Measurements from ENCODE around the gene BUB1.
"Not testable (repeated sequence)": the region's sequence is repeated elsewhere in the genome, so short reads cannot be mapped to it uniquely, and the experiment has no call there.

Gene BUB1

GRCh38 chr2:110690083-110690965 is 12.5 kb upstream of the BUB1 start:
- FAIRE-seq, result no peak

GRCh38 chr2:110688594-110689091 is 10.8 kb upstream of the BUB1 start:
- no peak for FAIRE-seq

- FAIRE-seq, result not testable (repeated sequence)
Measured at GRCh38 chr2:110687775-110688484, 10.1 kb upstream of the BUB1 start.

- no peak for FAIRE-seq
Measured at GRCh38 chr2:110682872-110683271, 5.0 kb upstream of the BUB1 start.

- no peak for FAIRE-seq
Measured at GRCh38 chr2:110682267-110682666, 4.4 kb upstream of the BUB1 start.

GRCh38 chr2:110680709-110681108 is 2.8 kb upstream of the BUB1 start:
- FAIRE-seq, result no peak

- FAIRE-seq, result no peak
Measured at GRCh38 chr2:110679865-110680264, 2.0 kb upstream of the BUB1 start.

- no peak for FAIRE-seq
Measured at GRCh38 chr2:110679337-110679707, 1.5 kb upstream of the BUB1 start.

GRCh38 chr2:110678457-110679336 is 834 bp upstream of the BUB1 start:
- FAIRE-seq, result no peak

- FAIRE-seq, result no peak
Measured at GRCh38 chr2:110677080-110677479, 783 bp downstream of the BUB1 start.

GRCh38 chr2:110675679-110676078 is 2.2 kb downstream of the BUB1 start:
- FAIRE-seq, result no peak

- no peak for FAIRE-seq
Measured at GRCh38 chr2:110674620-110675555, 3.0 kb downstream of the BUB1 start.

- no peak for FAIRE-seq
Measured at GRCh38 chr2:110673201-110673600, 4.7 kb downstream of the BUB1 start.

- FAIRE-seq, result no peak
Measured at GRCh38 chr2:110670826-110671225, 7.0 kb downstream of the BUB1 start.

GRCh38 chr2:110669079-110669478 is 8.8 kb downstream of the BUB1 start:
- no peak for FAIRE-seq

- FAIRE-seq, result no peak
Measured at GRCh38 chr2:110667071-110667470, 10.8 kb downstream of the BUB1 start.

GRCh38 chr2:110664135-110664534 is 13.7 kb downstream of the BUB1 start:
- no peak for FAIRE-seq

- FAIRE-seq, result no peak
Measured at GRCh38 chr2:110662560-110662959, 15.3 kb downstream of the BUB1 start.

- FAIRE-seq, result no peak
Measured at GRCh38 chr2:110660558-110660957, 17.3 kb downstream of the BUB1 start.

- no peak for FAIRE-seq
Measured at GRCh38 chr2:110659248-110659647, 18.6 kb downstream of the BUB1 start.

- peak; percentile 31 for FAIRE-seq
Measured at GRCh38 chr2:110657724-110658305, 20.0 kb downstream of the BUB1 start.
